NOMO-1 treated with dmso at 0.1 percent for 144 hours (cell line): ENCODE data around the gene CCDC14.
"Not testable (repeated sequence)": the region's sequence is repeated elsewhere in the genome, so short reads cannot be mapped to it uniquely, and the experiment has no call there.

Experiments
- DNase-seq: peaks from one replicate; lab custom pipeline; 2025; ENCODE audit not compliant: unreplicated experiment; lab: John Stamatoyannopoulos, UW

The CCDC14 gene, protein sequence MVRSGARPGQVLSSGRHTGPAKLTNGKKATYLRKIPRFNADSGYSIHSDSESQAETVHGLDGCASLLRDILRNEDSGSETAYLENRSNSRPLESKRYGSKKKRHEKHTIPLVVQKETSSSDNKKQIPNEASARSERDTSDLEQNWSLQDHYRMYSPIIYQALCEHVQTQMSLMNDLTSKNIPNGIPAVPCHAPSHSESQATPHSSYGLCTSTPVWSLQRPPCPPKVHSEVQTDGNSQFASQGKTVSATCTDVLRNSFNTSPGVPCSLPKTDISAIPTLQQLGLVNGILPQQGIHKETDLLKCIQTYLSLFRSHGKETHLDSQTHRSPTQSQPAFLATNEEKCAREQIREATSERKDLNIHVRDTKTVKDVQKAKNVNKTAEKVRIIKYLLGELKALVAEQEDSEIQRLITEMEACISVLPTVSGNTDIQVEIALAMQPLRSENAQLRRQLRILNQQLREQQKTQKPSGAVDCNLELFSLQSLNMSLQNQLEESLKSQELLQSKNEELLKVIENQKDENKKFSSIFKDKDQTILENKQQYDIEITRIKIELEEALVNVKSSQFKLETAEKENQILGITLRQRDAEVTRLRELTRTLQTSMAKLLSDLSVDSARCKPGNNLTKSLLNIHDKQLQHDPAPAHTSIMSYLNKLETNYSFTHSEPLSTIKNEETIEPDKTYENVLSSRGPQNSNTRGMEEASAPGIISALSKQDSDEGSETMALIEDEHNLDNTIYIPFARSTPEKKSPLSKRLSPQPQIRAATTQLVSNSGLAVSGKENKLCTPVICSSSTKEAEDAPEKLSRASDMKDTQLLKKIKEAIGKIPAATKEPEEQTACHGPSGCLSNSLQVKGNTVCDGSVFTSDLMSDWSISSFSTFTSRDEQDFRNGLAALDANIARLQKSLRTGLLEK

DNA sequence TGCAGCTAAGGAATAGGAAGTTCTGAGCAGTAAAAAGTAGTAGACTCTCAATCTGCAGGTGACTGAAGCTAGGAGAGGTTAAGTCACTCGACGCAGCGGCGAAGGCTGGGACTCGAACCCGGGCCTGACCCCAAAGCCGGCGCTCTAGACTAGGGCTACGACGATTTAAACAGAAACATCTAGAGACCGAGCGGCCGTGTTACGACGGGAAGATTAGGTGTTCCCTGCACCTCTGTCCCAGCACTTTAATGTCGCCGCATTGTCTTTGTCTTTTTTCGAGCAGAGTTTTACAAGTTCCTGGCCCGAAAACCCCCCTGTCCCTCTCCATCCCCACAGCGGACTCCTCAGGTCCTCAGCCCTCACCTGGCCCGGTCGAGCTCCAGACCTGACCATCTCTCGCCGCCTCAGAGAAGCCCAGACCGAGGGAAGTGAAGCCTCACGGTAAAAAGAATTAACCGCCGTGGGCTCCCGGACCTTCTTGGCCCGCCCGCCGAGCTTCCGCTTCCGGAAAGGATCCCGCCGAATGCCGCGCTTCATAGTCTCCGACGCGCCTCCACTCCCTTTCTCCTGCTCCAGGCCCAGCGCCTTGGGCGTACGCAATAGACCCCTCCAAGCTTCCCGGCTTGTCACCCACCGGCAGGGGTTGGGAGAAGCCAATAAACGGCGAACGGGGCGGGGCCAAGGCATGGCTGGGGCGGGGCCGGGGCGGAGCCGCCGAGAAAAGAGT lies at the start of gene CCDC14:
TSS of gene CCDC14 (minus strand) at position 449 of the 727 bp plus-strand sequence. CDS start at position 393, 56 bp downstream.
- peak; percentile 93 for DNase-seq

DNA sequence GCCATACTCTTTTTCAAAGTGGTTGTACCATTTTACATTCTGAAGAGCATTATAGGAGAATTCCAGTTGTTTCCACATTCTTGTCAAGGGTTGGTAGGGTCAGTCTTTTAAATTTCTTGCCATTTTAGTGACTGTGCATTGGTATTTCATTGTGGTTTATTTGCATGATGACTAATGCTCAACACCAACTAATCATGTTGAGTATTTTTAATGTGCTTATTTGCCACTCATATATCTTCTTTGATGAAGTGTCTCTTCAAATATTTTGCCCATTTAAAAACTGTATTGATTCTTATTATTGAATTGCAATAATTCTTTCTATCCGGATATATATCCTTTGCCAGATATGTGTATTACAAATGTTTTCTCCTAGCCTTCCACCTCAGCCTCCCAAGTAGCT lies 47.3 kb upstream of the CCDC14 start:
- DNase-seq, result not testable (repeated sequence)

DNA sequence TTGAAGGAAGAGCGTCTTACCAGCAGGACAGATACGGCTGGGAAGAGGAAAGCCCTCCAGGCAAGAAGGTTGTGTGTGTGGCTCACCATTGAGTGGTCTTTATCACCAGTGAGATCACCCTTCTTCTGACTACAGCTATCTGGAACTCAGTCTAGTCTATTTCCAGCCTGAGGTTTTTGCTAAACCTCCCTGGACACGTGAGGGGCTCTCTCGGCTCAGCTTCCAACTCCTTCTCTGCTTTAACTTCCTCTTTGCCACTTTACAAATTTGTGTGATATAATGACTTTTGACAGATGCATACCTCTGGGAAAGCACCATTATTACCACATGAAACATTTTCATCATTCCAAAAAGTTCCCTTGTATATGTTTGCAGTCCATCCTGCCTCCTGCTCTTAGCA lies 46.2 kb upstream of the CCDC14 start:
- peak; percentile 15 for DNase-seq

DNA sequence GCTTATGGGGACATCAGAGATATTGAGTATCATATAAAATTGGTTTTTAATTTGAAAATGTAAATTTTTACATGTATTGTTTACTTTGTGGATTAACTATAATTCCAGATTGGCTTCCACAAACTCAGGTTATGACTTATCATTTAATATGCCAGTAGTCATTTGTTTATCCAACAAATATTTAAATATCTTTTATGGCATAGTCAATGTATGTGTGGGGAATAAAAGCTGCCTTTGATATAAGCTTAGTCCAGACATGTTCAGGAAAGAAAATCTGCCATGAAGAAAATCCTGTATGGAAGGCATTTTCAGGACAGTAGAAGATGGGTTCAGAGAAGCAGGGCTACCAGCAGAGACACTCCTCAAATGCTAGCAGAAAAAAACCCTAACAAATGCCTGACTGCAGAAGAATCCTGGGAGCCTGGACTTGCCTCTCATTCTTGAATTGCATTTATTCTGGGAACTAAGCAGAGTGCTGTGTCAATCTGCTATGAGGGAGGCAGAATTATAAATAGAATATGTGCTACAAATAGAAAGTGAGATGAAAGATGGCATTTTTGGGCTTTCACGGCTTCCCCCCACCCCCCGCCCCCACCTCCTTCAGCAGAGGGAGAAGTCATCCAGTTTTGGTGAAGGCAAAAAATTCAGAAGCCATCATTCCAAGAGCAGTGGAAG lies 41.5 kb upstream of the CCDC14 start:
- not testable (repeated sequence) for DNase-seq

DNA sequence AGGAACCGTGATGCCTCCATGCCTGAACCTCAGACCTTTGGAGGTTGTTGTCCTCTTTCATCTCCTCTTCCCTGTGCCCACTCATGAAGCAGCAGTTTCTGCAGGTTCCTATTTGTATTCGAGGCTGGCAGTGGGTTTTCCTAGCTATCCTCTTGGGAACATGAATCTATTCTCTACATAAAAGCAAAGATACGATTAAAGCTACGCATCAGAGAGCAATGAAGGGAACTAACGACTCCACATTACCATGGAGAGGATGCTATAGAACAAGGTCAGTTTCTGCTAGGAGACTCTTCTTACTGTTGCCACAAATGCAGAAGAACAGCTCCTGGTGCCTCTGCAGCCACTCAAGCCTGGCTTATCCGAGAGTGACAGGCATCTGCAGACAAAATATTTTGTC lies 40.3 kb upstream of the CCDC14 start:
- DNase-seq, result not testable (repeated sequence)

DNA sequence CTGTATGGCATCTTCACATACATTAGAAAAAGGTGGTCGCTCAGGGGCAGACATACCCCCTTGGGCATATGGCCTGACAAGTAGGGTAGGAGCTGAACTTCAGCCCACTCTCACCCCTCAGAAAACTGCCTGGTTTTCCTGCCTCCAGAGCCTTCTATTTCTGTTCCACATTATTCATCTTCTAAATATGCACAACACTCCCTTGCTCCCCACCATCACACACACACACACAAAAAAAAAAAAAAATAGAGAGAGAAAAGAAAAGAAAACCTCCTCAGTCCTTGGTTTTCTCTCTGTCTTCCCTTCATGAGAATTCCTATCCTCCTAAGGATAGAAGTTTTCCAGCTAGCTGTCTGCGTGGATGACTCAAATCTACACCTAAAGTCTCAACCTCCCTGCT lies 36.5 kb upstream of the CCDC14 start:
- no peak for DNase-seq

DNA sequence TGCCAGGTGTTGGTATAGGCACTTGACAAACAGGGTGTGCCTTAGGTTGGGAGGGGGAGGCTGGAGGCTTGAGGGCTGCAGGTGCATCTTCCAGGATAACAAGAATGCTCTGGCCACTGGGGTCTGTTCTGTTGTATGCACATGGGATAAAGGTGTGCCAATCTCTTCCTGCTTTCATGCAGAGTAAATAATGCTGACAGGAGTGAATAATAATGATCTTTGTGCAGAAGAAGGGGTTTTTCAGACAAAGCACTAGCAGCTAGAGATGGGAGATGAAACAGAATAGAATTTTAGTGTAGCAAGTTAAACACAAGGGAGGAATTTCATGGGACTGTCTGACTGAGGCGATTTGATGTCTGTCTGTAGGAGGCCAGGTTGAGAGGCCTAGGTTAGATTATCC lies 32.8 kb upstream of the CCDC14 start:
- no peak for DNase-seq

DNA sequence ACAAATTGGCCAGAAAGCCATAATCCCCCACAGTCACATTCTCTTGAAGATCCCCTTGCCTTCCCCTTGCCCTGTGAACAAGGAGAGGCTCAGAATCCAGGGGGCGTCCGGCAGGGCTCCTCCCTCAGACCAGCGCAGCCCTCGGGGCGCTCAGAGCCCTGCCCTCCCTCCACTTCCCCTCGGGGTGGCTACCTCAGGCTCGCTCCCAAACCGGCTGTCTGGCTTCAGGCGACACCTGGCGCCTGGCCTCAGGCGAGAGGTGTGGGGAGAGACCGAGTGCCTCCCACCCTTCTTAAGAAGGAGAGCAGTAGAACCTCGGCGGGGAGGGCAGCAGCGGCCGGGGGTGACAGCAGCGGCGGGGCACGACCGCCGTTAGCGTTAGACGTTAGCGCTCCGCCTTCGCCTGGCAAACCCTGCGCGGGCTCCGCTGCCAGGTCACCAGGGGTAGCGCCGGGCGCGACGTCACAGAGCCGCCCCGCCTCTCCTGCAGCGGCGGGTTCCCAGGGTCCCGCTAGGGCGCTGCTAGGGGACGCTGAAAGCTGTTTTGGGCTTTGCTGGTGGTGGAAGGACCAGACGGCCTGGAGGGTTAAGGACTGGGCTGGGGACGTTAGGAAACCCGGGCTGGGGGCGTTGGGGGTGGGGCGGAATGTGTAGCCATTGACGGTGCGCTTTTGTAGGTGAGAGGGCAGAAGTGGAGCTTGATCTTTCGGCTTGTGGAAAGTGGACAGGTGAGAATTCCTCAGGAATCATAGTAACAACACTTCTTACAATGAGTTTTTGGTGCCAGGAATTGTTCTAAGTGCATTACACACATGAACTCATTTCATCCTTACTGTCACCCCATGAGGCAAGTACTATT lies 30.9 kb upstream of the CCDC14 start, which contains the start of gene ROPN1:
TSS of gene ROPN1 (minus strand) at position 395 of the 859 bp plus-strand sequence. CDS start 11,643 bp downstream, outside the sequence.
- DNase-seq, result not testable (repeated sequence)

DNA sequence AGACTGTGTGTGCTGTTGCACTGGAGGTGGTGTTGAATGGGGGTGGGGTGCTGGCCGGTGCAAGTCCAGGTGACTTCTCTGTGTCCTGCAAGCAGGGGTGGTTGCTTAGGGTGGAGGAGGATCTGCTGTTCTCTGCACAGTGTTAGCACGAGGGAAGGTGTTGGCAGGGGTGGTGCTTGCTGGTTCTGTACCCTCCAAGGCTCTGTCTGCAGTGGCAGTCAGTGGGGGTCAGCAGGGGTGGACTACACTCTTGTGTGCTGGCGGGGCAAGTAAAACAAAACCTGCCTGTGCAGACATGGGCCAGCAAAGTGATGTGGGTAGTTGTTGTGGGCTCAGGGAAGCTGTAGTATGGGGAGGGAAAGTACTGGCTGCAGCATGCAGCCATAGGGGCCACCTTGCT lies 25.4 kb upstream of the CCDC14 start:
- no peak for DNase-seq

DNA sequence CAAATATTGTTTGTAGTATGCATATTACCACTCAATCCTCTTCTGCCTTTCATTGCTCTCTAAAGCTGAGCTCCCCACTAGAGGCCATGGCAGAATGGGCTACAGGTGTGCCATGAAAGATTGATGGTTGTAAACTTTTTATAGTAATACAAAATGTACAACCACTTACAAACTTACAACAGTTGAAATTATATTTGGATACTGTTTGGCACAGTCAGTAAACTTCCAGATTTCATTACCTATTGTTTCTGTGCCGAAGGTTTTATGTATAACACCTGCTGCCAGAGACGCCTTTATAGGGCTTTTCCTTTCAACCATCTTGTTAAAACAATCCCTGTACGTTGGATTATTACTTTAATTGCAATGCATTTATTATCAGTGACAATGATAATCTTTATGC lies 23.9 kb upstream of the CCDC14 start:
- DNase-seq, result no peak

DNA sequence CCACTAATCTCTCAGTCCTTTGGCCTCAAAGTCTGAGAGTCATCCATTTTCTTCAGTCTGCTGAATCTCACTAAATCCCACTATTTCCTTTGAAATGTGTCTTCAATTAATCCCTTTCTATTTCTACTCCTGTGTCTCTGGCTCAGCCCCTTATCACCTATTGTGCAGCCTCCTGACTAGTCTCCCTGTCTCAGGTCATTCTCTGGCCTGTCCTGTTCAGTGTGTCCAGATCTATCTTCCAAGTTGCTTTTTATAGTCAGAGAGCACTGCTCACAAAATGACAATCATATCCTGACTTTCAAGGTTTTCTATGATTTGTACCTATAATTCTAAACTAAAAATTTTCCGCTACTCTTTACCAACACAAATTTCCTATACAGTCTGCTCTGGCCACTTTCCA lies 23.3 kb upstream of the CCDC14 start:
- no peak for DNase-seq

DNA sequence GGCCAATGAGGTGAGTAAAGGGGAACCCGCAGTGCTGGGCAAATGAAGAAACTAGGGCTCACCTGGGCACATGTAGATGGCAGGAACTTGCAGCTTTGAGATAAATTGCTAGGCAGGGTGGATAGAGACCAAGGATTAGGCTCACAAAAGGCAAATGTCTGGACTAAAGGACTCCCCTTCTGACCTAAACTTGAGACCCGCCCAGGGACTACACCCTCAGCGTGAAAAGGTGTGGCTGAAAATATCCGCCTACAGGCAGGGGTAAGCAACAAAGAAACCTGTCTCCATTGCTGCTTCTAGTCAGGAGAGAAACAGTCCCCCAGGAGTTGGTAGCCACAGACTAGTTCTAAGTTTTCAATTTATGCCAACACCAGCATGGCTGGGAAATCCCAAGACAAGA lies 20.3 kb upstream of the CCDC14 start:
- DNase-seq, result not testable (repeated sequence)

DNA sequence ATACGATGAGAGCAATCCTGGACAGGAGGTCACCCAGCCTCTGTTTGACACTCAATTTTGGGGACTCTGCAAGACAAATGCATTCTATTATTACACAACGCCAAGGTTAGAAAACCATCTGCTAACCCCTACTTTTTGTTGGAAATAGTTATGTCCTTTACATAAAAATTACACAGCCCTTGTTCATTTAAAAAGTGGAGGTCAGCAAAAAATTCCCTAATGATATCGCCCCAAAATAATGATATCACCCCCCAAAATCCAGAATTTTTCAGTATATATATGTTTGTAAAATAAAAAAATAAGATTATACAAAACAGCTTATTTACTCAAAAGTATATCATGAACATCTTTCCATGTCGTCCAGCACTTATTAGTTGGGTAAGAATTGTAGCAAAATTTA lies 19.5 kb upstream of the CCDC14 start:
- DNase-seq, result no peak

DNA sequence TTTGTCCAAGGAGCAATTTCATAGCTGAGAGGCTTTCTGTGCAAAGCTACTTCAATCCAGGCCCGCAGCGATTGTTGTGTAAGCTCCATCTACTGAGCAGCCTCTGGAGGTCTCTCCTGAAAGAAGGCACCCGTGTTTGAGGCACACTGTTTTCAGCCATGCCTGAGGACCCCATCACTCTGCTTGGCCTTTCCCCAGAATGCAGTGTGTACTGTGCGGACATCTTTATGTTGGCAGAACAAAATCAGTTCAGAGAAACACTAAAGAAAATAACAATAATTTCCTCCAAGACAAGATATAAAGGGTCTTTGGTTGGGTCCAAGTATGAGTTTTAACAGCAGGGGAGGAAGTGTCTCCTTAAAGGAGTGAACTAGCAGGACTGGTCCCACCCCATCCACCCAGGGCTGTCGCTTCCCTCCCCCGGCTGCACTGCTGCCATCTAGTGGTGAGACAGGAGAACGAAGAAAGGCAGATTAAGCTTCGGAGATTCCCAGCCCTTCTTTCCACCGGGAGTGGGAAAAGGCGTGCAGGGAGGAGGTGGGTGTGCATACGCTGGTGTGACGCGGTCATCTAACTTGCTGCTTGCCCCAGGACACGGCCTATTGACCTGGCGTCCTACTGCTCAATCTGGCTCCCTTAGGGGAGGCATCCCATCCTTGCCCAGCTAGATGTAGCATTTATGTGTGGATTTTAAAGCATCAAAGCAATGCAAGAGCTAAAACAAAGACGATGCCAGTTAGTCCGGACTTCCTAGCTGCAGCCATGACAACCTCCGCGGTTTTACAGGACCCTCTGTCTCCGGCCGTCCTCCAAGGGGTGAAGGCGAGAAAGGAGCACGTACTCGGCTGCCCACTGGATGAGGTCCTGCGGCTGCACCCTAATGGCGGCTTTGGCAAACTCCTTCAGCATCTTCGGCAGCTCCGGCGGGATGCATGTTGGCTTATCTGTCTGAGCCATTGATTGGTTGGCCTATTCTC lies 18.8 kb upstream of the CCDC14 start:
- peak; percentile 8 for DNase-seq

DNA sequence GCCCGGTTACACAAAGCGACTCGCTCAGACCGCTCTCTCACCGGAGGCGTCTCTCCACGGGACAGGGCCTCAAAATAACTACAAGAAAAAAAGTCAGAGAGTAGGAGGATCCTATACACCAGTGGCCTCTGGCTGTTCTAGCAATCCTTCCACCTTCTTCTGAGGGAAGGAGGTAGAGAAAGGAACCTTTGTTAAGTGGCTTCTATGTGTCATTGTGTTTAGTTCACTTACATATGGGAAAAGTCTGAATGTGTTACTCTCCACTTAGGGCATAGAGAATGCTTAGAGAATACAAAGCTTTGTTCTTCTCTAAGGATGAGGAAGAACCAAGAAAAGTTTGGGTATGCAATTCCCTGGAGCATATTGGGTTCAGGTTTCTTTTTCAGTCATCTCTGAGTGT lies 15.9 kb upstream of the CCDC14 start:
- not testable (repeated sequence) for DNase-seq

DNA sequence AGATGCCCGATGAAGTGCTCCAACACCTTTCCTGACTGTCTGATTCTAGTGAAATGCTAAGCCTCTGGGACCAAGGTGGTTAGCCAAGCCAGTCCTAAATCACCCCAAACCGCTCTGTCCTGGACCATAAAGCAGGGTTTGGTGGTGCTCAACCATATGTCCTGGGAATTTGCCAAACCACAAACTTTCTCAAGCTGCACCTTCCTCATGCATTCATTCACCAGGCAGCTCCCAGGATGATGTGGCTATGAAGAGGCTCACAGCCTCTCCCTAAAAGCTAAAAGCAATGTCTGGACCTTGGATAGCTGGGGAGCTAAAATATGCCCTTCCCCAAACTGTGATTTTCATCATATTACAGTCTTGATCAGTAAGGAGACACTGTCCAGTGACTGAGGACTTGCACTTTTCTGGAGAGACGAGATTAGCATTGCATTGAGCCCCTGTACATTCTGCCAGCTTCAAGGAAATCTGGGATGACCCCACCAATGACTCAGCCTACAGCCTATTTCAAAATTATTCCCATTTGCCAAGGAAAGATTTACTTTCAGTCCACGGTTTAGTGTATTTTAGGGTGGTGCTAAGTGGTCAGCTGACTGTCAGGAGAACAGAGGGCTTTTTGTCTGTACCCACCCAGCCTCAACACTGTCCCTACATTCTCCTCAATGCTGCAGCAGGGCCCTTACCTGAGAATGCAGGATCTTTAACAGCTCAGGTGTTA lies 15.3 kb upstream of the CCDC14 start:
- not testable (repeated sequence) for DNase-seq

DNA sequence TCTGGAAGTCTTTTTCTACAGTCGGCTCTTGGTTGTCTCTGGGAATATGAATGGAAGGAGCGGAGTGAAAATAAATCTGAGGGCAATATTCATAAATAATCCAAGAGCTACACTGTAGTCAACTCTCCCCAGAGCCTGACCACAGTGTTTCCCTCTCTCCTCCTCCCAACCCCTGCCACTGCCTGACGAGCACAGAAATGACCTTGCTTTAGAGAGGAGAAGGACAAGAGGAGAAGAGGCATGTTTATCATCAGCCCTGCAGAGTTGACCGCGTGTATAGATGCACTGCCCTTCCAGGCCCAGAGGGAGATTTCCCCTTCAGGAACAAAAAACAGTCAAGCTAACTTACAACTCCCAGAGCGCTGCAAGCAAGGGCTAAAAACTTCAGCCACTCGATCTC lies 14.0 kb upstream of the CCDC14 start:
- DNase-seq, result not testable (repeated sequence)

DNA sequence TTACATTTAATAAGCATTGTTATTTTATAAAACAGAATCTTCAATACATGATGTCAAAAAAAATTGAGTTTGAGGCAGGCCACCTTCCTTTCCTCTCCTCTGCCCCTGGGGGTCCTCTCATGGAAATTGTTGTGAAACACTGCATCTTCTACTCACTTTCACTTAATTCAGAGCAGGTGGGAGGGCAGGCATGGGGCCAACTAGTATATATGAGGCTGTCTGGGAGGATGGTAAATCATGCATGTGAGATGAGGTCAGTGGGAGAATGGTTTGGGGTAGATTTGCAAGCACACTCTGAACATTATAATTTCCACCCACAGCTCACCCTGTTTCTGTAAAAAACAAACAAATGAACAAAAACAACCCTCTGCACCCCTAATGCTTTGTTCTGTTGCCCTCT lies 10.4 kb upstream of the CCDC14 start:
- DNase-seq, result no peak
